GM13976 (cell line): ENCODE data around the gene KCTD16.

Source experiments
- DNase-seq: peaks from one replicate; pipeline ENCODE4 v3.0.0; 2012; ENCODE audit warnings: low spot score
- in situ Hi-C: fragments of 300-500 bp; cut with MboI; formaldehyde crosslinking; loops from one replicate; pipeline ENCODE4 v1.12.0; 2022; ENCODE audit warnings: low sequenced_read_pairs, mixed read lengths, inconsistent platforms; ENCODE audit not compliant: unreplicated experiment
- TF ChIP-seq, protein P1 (sequence below): IDR thresholded peaks from 2 replicates; pipeline ENCODE4 v1.5.1; 2012; ENCODE audit warnings: borderline replicate concordance, mild to moderate bottlenecking; ENCODE audit not compliant: insufficient read depth; ENCODE audit errors: extremely low read depth, missing control alignments, control extremely low read depth

The KCTD16 gene

DNA sequence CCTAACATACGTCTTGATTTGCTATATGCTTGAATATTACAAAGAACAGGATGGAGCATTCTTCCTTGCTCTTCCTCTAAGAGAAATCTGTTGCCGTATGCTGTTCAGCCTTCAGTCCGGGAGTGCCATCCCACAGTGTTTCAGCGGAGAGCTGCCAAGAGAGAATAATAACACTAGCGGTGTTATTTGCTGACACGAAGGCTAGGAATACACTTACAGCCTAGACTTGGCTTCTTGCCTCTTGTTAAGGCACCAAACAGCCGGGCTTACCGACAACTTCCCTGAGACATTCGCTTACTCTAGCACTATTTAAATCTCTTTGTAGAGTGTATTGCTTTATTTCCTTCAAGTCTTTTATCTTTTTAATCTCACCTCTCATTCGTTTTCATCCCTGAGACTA, 31.4 kb downstream of the KCTD16 start:
- DNase-seq, result no peak
- TF ChIP-seq, protein P1, sequence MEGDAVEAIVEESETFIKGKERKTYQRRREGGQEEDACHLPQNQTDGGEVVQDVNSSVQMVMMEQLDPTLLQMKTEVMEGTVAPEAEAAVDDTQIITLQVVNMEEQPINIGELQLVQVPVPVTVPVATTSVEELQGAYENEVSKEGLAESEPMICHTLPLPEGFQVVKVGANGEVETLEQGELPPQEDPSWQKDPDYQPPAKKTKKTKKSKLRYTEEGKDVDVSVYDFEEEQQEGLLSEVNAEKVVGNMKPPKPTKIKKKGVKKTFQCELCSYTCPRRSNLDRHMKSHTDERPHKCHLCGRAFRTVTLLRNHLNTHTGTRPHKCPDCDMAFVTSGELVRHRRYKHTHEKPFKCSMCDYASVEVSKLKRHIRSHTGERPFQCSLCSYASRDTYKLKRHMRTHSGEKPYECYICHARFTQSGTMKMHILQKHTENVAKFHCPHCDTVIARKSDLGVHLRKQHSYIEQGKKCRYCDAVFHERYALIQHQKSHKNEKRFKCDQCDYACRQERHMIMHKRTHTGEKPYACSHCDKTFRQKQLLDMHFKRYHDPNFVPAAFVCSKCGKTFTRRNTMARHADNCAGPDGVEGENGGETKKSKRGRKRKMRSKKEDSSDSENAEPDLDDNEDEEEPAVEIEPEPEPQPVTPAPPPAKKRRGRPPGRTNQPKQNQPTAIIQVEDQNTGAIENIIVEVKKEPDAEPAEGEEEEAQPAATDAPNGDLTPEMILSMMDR, result no peak
- in situ Hi-C loops, result loop anchor here (25.0 kb wide), 2 partner anchors 1035 to 1610 kb away; no protein-coding TSS in a partner anchor

DNA sequence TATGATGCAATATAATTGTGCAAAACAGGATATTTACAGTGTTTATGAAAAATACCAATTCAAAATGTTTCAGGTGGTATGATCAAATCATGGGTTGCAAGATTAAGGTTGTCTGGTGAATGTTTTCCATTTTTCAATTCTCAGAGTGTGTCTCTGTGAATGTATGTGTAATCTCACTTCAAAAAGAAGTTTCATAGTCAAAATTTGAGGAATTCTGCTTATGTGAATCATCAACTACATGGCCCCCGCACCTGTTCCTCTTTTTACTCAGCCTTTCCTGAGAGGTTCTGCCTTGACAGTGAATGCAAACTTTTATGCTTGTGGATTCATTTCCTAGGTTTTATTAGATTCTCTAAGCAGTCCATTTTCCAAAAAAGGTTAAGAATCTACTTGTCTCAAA, 32.1 kb downstream of the KCTD16 start:
- no peak for DNase-seq

DNA sequence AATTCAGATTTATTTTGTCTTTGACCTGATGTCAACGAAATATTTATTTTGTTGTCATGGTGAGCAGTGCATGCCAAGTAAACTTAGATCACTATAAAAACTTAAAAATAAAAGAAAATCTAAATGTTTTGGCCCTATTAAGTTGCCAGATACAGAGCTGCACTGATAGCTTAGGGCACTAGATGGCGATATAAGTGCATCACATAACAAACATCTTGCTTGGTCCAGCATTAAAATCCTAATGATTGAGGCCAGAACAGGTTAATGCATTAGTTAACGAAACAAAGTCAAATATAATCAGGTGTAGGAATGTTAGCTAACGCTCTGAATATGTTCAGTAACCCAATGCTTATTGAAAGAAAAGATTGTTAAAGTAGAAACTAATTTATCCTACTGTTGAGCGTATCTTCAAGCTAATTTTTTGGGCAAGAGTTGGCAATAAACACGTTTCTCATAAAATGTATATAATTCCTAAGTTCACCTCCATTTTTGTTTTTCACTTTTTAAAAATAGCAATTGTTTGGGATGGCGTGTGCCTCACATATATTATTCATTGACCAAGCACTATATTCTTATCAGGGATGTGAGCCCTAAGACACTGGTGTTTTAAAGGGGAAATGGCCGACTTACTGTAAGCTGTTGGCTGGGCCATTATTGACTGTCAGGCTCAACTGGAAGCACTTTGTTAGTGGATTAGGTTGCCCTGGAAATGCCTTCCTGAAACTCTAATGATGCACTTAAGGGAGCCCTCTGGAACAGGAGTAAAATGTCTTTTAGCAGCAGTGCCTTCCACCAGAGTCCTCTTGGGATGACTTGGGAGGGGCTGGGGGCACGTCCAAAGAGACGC, 33.3 kb downstream of the KCTD16 start:
- peak; percentile 34 for DNase-seq
- TF ChIP-seq, protein P1, result peak; percentile 73
- in situ Hi-C loops, result loop anchor here (25.0 kb wide), 2 partner anchors 1033 to 1608 kb away; no protein-coding TSS in a partner anchor

More for the DNA sequence above, 32.1 kb downstream of the KCTD16 start:
- in situ Hi-C loops, result loop anchor here (25.0 kb wide), 2 partner anchors 1035 to 1610 kb away; no protein-coding TSS in a partner anchor
- TF ChIP-seq, protein P1, result no peak

DNA sequence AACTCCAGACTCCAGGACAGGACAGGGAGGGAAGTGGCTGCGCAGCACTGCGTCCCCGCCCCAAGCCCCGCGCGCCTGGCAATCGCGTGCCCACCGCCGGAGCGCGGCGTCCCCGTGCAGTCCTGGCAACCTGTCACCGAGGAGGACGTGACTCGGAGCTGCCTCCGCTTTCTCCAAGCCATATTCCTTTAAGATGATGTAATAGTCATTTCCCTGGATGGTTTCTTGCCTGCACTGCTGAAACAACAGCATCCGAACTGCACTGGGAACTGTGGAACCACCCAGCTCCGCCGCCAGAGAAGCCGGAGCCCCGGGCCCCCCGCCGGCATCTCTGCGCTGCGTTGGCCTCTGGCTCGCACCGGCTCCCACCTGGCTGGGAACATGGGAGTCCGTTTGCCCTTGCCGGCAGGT, 34.5 kb downstream of the KCTD16 start:
- in situ Hi-C loops, result loop anchor here (25.0 kb wide), 2 partner anchors 1032 to 1607 kb away; no protein-coding TSS in a partner anchor
- DNase-seq, result no peak
- TF ChIP-seq, protein P1, result no peak

DNA sequence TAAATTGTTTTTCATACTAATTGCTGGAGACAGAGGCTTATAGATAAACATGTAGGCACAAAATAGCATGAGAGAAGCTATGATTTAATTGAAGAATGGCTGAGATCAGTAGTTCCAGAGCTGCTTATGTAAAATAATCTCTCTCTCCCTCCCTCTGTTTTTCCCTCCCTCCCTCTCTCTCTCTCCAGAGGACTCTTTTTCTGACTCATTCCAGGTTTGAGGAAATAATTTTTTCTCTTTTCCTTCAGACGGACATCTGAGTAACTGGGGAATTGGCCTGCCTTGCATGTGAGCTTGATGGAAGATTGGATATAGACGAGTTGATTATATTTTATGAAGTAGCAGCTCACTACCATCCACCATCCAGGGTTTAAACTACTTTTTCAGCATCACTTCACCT, 35.5 kb downstream of the KCTD16 start:
- in situ Hi-C loops, result loop anchor here (25.0 kb wide), 2 partner anchors 1031 to 1606 kb away; no protein-coding TSS in a partner anchor
- TF ChIP-seq, protein P1, result no peak
- no peak for DNase-seq

DNA sequence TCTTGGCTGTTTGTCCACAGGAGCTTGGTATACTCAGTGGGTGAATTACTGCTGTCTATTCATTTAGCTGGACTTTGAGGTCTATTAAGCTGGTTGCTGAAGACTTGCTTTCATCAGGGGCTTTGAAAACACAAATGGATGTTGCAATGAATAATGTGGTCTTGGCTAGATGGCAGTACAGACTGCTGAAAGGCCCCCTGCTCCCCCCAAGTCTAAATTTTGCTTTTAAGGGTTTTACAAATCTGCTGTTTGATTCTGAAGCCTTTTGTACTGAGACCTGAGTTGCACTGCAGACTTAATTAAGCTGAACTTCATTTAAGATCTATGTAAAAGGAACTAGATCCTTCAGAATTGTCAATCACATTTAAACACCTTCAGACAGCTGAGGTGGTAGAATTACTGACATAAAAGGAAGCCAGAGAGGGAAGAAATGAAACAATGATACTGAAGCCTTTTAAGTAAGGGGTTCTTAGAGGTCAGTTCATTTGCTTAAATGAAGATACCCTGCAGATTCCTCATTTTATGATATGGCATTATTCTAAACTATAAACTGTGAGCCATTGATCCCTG, 37.3 kb downstream of the KCTD16 start:
- DNase-seq, result no peak
- in situ Hi-C loops, result loop anchor here (25.0 kb wide), 2 partner anchors 1029 to 1604 kb away; no protein-coding TSS in a partner anchor
- TF ChIP-seq, protein P1, result no peak
